ENCODE data around the gene CROT.

Gene CROT

GRCh38 chr7:87345166-87345927, at the start of gene CROT:
Gene CROT (plus strand): TSS chr7:87345664. CDS start chr7:87349069, 3,405 bp downstream.
- peak; percentile 92 for DNase-seq (ENCODE audit: low spot score)

GRCh38 chr7:87300756-87301155, 44.7 kb upstream of the CROT start:
- no peak for DNase-seq (ENCODE audit: low spot score)

- no peak for DNase-seq (ENCODE audit: low spot score)
These were observed 34.6 kb upstream of the CROT start for GRCh38 chr7:87310790-87311419.

DNA sequence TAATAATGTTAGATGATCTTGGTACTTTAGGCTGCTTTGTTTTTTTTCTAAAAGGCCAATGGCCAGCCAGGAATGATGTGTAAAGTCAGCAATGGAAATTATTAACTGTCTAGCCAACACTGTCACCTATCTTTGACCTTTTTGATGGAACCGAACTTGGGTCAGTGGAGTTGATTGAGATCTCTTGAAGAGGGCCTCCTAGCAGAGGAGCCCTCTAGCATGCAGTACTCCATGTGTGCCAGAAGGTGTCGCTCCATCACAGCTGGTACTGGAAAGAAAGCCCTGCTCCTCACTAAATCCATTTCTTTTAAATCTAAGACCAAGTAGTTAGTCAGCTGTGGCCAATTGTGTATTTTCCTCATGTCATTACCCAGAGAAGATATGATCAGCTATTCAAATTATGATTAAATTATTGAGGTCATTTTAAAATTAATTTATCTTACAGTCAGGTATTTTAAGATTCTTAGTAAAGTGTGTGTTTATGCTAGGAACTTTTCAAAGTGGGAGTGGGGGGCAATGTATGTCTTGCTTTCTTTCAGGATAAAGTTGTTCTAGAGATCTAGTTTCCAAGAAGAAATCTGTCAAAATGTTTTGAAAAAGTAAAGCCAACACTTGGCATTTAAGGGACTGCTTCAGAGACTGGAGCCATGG, 33.1 kb upstream of the CROT start:
- DNase-seq (ENCODE audit: low spot score) = peak; percentile 75

DNA sequence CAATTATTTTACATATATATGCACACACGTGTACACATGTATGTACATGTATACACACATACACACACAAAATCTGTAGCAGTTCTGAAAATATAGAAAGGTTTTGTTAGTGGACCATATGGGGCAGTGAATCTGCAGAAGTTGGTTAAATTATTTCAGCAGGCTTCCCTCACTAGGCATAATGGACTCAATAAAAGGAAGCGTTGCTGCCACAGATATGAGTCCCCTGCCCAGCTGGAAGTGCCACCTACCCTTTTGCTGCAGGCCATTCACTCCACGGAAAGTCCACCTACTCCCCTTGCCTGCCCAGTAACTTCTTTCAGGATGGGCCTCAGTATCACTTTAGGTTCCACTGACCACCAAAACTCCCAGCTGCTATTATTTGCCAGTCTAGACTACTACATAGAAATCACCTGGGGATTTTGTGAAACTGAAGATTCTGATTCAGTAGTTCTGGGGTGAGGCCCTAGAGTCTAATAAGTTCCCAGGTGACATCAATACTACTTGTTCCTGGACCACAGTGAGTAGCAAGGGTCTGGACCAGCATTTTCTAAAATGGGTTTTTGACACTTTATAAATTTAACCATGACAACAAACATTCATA, 29.3 kb upstream of the CROT start:
- DNase-seq (ENCODE audit: low spot score) = no peak

DNA sequence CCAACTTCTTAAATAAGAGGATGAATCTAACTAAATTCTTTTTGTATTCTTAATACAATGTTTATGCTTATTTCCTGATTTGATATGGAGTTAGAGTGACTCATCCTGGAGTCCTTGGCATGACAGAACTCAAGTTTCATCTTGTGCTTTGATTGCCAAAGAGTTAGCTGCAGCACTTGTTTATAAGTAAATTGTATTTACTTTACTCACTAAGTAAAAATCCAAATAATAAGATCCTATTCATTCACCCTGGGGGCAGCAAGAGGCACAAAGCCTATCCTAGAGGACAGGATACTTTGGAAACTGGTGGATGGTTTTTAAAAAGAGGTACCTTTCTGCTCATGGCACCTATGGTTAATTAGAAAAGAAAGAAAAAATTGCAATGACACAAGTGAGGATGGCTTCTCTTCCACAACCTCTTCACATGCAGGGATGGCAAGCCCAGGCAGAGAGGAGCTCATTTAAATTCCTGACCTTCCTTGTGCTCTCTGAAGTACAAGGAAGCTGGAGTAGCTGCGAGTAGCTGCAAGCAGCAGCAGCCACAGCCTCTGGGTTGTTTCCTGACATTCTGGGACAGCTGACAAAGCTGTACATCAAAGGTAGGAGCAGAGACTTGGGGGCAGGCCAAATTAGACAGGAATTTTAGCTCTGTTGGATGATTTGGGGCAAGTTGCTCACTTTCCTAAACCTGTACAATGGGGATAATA, 28.5 kb upstream of the CROT start:
- no peak for DNase-seq (ENCODE audit: low spot score)

DNA sequence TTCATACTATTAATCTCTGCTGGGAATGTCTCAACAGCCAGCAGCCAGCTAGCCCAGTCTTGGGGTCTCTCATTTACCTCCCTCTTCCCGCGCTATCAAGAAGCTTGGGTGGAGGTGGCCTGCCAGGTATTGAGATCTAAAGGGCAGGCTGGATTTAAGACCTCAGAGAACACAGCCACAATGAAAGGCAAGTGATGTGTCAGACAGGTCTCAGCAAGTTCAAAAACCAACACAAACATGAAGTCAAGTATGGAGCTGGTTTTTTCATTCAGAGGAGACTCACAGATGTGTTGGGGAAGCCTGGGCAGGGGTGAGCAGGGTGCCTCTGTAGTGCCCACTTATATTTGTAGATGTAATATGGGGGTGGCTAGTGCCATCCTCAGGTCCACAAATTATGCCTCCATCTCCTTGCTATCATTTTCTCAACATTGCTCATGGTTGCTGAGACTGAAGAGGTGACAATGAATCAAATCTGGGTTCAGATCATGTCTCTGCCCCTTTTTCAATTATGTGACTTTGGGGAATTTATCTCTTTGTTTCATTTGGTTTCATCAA, 27.7 kb upstream of the CROT start:
- DNase-seq (ENCODE audit: low spot score) = no peak

DNA sequence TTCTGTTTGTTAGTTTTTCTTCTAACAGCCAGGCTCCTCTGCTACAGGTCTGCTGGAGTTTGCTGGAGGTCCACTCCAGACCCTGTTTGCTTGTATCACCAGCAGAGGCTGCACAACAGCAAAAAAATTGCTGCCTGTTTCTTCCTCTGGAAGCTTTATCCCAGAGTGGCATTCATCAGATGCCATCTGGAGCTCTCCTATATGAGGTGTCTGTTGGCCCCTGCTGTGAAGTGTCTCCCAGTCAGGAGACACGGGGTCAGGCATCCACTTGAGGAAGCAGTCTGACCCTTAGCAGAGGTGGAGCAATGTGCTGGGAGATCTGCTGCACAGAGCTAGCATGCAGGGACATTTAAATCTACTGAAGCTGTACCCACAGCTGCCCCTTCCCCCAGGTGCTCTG, 26.7 kb upstream of the CROT start:
- no peak for DNase-seq (ENCODE audit: low spot score)

DNA sequence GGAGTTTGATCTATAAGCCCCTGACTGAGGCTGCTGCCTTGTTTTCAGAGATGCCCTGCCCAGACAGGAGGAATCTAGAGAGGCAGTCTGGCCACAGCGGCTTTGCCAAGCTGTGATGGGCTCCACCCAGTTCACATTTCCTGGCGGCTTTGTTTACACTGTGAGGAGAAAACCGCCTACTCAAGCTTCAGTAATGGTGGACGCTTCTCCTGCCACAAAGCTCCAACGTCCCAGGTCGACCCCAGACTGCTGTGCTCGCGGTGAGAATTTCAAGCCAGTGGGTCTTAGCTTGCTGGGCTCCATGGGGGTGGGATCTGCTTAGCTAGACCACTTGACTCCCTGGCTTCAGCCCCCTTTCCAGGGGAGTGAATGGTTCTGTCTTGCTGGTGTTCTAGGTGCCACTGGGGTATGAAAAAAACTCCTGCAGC, 26.3 kb upstream of the CROT start:
- DNase-seq (ENCODE audit: low spot score) = peak; percentile 30

- DNase-seq (ENCODE audit: low spot score) = no peak
These were observed 22.6 kb upstream of the CROT start for GRCh38 chr7:87322912-87323311.

GRCh38 chr7:87325576-87326370, 19.7 kb upstream of the CROT start:
- DNase-seq (ENCODE audit: low spot score) = no peak

DNA sequence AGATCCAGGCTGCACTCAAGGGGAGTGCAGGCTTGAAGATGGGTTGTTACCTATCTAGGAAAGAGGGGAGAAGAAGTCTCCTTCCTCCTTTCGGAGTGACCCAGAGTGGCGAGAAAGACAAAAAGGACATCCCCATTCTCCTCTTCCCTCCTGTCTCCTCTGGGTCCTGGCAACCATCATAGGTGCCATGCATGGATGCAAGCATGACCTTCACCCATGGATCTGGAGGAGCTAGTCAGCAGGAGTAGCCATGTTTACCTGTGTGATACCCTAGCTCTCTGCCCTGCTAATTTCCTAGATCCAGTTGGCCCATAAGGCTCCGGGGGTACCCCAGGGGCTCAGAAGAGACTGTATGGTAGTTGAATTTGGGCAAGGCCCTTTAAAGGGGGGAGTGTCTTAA, 17.2 kb upstream of the CROT start:
- DNase-seq (ENCODE audit: low spot score) = no peak

GRCh38 chr7:87330316-87330715, 15.1 kb upstream of the CROT start:
- DNase-seq (ENCODE audit: low spot score) = no peak

DNA sequence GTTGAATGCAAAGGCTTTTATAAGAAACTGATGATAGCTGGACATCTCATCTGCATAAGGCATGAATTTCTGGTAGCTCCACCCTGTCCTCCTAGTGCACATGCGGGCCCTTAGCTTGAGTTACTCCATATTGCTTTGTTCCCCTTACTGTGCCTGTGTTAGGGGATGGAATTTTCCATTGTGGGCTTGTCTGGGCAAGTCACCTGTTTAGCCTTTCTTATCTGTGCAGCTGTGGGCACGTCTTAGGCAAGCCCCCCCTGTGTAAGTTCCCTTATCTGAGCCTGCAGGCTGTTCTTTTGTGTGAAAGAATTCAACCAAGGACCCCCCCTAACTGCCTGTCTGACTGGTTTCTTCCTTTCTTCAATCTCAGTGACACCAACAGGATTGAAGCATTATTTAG, 14.5 kb upstream of the CROT start:
- DNase-seq (ENCODE audit: low spot score) = no peak

DNA sequence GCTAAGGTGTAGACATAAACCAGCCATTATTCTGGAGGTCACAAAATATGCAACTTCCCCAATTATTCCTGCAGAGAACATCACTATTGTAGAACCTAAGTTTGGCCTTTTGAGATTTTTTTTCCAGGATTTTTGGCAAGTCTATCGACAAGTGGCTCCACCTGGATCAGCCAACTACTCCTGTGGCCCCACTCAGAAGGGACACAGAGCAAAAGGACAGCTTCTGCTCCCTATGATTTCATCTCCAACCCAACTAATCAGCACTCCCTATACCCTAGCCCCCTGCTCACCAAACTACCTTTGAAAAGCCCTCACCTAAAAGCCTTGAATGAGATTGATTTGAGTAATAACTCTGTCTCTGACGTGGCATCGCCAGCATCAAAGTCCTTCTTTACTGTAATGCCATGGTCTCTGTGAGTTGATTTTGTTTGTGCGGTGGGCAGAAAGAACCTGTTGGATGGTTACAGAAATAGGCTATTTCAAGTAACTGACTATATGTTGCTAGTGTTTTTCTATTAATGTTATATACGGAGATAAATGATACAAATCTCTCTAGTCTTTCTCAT, 13.7 kb upstream of the CROT start:
- DNase-seq (ENCODE audit: low spot score) = no peak

DNA sequence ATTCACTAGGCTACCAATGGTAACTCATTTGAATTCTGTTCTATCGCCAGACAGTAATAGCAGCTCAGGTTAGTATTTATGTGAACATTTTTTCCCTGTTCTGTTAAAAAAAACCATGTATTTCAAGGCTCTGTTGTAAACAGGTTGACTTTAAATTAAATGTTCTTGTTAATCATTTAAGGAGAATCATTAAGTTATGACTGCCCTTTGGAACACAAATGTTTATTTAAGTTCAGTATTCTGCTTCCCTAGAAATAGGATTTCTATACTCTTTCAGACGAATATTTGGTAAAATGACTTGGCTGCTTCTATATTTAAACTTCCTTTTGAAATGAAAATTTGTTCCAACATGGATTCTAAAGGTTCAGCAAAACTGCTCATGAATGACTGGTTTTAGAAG, 13.1 kb upstream of the CROT start:
- DNase-seq (ENCODE audit: low spot score) = no peak

DNA sequence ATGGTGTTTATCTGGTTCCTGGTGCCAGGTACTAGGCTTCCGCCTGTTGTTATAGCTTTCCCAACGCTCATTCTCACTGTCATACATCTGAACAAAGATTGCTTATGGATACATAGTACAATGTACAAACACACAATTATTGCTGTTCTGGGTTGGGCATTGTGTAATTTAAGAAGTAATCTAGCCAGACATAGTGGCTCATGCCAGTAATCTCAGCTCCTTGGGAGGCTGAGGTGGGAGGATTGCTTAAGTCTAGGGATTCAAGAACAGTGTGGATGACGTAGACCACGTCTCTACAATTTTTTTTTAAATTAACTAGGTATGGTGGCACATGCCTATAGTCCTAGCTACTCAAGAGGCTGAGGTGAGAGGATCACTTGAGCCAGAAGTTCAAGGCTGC, 9.3 kb upstream of the CROT start:
- DNase-seq (ENCODE audit: low spot score) = no peak

GRCh38 chr7:87337331-87337730, 8.1 kb upstream of the CROT start:
- DNase-seq (ENCODE audit: low spot score) = no peak

- no peak for DNase-seq (ENCODE audit: low spot score)
These were observed 6.0 kb upstream of the CROT start for GRCh38 chr7:87339373-87339897.

GRCh38 chr7:87341441-87341840, 4.0 kb upstream of the CROT start:
- DNase-seq (ENCODE audit: low spot score) = peak; percentile 6

- DNase-seq (ENCODE audit: low spot score) = no peak
These were observed 3.2 kb upstream of the CROT start for GRCh38 chr7:87342231-87342630.
